ENCODE measurements around the gene SLC5A1. TPM values are rescaled to one million over a fixed set of nuclear protein-coding genes. Genes with fewer than 3 reads are reported as not detected.

SLC5A1 gene
- total RNA-seq, 1 donor from 2014 or later = not detected

DNA sequence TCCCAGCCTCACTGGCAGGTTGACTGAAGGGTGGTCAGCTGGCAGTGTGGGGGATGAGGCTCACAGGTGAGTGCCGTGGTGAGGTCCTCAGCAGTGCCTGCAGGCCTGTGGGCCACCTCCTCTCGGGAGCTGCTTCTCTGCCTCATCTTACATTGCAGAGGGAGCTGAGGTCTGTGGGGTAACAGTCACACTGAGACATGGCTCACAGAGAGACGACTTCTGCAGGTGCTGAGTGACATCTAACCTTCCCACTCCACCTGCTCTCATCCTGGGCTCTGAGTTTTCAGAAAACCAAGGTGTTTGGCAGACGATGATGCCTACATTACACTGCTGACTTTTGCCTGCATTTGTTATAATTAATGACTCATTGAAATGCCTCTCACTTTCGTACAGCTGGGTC lies 8.8 kb upstream of the SLC5A1 start:
- H3K4me3 Mint-ChIP-seq (ENCODE audit: unreplicated experiment) = no peak overlapping the region
- no peaks in the 10 kb centered on the region for H3K9me3 Mint-ChIP-seq (ENCODE audit: low read depth)
- no peak for DNase-seq (ENCODE audit: low spot score)
- H3K4me1 Mint-ChIP-seq (ENCODE audit: low read depth) = no peaks in the 10 kb centered on the region
- TF ChIP-seq, protein P1, sequence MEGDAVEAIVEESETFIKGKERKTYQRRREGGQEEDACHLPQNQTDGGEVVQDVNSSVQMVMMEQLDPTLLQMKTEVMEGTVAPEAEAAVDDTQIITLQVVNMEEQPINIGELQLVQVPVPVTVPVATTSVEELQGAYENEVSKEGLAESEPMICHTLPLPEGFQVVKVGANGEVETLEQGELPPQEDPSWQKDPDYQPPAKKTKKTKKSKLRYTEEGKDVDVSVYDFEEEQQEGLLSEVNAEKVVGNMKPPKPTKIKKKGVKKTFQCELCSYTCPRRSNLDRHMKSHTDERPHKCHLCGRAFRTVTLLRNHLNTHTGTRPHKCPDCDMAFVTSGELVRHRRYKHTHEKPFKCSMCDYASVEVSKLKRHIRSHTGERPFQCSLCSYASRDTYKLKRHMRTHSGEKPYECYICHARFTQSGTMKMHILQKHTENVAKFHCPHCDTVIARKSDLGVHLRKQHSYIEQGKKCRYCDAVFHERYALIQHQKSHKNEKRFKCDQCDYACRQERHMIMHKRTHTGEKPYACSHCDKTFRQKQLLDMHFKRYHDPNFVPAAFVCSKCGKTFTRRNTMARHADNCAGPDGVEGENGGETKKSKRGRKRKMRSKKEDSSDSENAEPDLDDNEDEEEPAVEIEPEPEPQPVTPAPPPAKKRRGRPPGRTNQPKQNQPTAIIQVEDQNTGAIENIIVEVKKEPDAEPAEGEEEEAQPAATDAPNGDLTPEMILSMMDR (IDR thresholded peaks at IDR 0.05) = no peak
- no peaks in the 10 kb centered on the region for H3K36me3 Mint-ChIP-seq (ENCODE audit: low read depth)
- peaks cover 19% of the 10 kb centered on the region for H3K27me3 Mint-ChIP-seq (ENCODE audit: low read depth)
- H3K27ac Mint-ChIP-seq (ENCODE audit: unreplicated experiment) = no peak overlapping the region

DNA sequence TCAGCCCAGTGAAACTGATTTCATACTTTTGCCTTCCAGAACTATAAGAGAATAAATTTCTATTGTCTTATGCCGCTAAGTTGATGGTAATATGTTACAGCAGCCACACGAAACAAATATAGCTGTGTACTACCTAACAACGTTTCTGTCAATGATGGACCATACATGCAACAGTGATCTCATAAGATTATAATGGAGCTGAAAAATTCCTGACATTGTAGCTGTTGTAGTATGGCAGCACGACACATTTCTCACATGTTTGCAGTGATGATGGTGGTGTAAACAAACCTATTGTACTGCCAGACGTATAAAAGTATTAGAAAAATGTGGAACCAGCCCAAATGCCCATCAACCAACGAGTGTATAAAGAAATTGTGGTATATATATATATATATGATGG lies 5.8 kb upstream of the SLC5A1 start:
- H3K4me3 Mint-ChIP-seq (ENCODE audit: unreplicated experiment) = no peak overlapping the region
- H3K9me3 Mint-ChIP-seq (ENCODE audit: low read depth) = no peaks in the 10 kb centered on the region

DNA sequence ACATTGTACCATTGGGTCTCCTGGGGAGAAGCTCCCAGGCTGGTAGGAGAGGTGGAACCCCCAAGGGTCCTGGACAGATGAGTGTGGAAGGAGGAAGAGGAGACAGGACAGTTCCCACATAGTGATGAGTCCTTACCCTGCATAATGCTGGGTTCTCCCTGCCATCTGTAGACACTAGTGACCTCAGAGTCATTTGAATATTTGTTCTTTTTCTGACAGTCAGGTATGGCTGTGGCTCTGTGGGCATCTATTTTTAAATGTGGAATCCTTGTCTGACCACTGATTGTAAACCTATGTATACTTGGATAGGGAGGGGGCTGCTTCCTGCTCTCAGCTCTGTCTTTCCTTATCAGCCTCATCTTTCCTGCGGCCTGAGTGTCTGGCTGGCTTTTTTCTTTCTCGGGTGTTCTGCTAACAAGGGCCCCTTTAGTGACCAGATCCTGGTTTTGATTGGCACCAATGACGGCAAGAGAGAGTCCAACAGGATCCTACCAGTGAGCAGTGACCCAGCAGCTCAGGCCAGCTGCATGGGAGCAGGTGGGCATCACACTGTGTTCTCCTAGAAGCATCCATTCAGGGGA lies 2.6 kb upstream of the SLC5A1 start:
- no peak overlapping the region for H3K4me3 Mint-ChIP-seq (ENCODE audit: unreplicated experiment)
- no peaks in the 10 kb centered on the region for H3K36me3 Mint-ChIP-seq (ENCODE audit: low read depth)
- no peaks in the 10 kb centered on the region for H3K4me1 Mint-ChIP-seq (ENCODE audit: low read depth)
- DNase-seq (ENCODE audit: low spot score) = no peak
- H3K9me3 Mint-ChIP-seq (ENCODE audit: low read depth) = no peaks in the 10 kb centered on the region
- TF ChIP-seq, protein P1 (IDR thresholded peaks at IDR 0.05) = no peak
- H3K27me3 Mint-ChIP-seq (ENCODE audit: low read depth) = peaks cover 53% of the 10 kb centered on the region
- no peak overlapping the region for H3K27ac Mint-ChIP-seq (ENCODE audit: unreplicated experiment)

More for the DNA sequence above, 5.8 kb upstream of the SLC5A1 start:
- TF ChIP-seq, protein P1 (IDR thresholded peaks at IDR 0.05) = no peak
- no peaks in the 10 kb centered on the region for H3K4me1 Mint-ChIP-seq (ENCODE audit: low read depth)
- no peak overlapping the region for H3K27ac Mint-ChIP-seq (ENCODE audit: unreplicated experiment)
- no peaks in the 10 kb centered on the region for H3K36me3 Mint-ChIP-seq (ENCODE audit: low read depth)
- DNase-seq (ENCODE audit: low spot score) = no peak
- H3K27me3 Mint-ChIP-seq (ENCODE audit: low read depth) = peaks cover 32% of the 10 kb centered on the region

DNA sequence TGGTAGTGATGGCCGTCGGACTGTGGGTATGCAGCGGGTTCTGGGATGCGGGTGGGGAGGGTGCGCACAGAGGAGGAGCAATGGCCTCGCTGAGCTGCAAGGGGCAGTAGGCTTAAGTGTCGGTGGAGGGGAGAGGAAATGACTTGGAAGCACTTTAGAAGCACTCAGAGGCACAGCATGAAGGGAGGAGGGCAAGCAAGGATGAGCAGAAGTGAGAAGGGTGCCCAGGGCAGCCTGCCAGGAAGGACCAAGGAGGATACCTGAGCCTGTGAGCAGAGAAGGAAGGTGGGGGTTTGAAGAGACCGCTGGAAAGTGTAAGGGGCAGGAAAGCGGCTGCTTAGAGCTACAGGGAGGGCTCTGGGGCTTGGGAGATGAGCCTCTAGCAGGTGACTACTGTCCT lies 330 bp downstream of the SLC5A1 start:
- H3K9me3 Mint-ChIP-seq (ENCODE audit: low read depth) = no peaks in the 10 kb centered on the region
- H3K36me3 Mint-ChIP-seq (ENCODE audit: low read depth) = no peaks in the 10 kb centered on the region
- no peaks in the 10 kb centered on the region for H3K4me1 Mint-ChIP-seq (ENCODE audit: low read depth)
- no peak overlapping the region for H3K27ac Mint-ChIP-seq (ENCODE audit: unreplicated experiment)
- H3K4me3 Mint-ChIP-seq (ENCODE audit: unreplicated experiment) = no peak overlapping the region
- H3K27me3 Mint-ChIP-seq (ENCODE audit: low read depth) = peaks cover 61% of the 10 kb centered on the region
- no peak for DNase-seq (ENCODE audit: low spot score)
- TF ChIP-seq, protein P1 (IDR thresholded peaks at IDR 0.05) = no peak

DNA sequence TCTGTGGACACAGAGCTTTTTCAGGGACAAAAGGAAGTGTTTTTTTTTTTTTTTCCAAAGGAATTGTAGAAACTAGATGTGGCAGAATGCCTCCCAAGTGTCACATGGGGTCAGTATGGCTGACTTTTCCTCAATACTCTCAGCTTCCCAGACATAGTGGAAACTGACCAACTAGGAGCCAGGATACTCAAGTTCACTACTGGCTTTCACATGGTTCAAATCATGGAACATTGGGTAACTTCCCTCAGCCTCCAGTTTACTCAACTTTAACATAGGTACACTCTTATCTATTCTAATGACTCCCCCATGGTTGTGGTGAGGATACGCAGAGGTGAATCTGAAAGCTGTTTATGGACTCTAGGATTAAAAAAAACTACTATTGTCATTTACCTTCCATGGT lies 1.4 kb downstream of the SLC5A1 start:
- Mint-ChIP-seq H3K9me3 (ENCODE audit: low read depth) (no peaks in the 10 kb centered on the region), H3K4me1 (ENCODE audit: low read depth) (no peaks in the 10 kb centered on the region), H3K4me3 (ENCODE audit: unreplicated experiment) (no peak overlapping the region), H3K27ac (ENCODE audit: unreplicated experiment) (no peak overlapping the region), H3K27me3 (ENCODE audit: low read depth) (peaks cover 58% of the 10 kb centered on the region), H3K36me3 (ENCODE audit: low read depth) (no peaks in the 10 kb centered on the region)
- TF ChIP-seq, protein P1 (IDR thresholded peaks at IDR 0.05) = no peak
- no peak for DNase-seq (ENCODE audit: low spot score)
